ENCODE results near the gene STK11IP. TPM values are rescaled to one million over a fixed set of nuclear protein-coding genes. Genes with fewer than 3 reads are reported as not detected.
A peak's percentile ranks its signal among the peaks of the same experiment; 100 is the strongest.

STK11IP gene
- total RNA-seq, 1 experiment from 2014 or later = 13.9 TPM

DNA sequence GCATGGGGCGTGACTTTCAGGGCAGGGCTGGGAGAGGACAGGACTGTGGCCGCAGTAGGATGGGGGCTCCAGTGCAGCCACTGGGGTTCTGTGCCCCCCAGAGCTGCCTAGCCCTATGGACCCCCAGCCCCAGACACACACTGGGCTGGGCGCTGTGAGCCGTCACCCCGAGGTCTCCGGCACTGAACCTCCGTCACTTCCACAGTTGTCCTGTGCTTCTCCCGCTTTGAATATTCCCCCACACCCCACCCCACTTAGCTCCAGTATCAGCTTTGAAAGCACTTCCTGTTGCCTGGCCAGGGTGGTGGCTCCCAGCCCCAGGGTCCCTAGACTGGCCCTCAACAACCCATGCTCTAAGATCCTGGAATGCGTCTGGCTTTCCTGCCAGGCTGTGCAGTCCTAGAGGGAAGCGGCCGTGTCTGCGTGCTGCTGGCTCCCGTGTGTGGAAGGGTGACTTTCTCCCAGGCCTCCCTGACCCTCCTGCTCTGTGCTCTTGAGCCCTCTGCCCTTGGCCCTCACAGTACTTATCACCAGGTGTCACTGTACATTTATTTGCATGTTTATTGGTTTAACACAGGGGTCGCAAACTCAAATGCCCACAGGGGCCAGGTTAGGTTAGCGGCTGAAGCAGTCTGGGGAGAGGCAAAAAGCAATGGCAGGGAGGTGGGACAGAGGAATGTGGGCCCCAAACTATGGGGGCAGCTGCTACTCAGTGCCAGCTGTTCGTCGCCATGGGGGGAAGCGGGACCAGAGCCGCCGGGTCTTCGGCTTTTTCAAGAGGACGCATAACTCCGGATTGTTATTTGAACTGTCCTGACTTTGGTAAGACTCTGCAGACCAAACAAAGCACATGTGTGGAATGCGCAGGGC is 36.2 kb upstream of the STK11IP start:
- in situ Hi-C loops (cut with HindIII; ENCODE audit: low pct_unique_long_range_greater_than_20kb, low sequenced_read_pairs) = no loop called here
- no peak for DNase-seq (ENCODE audit: low read depth, low spot score)

DNA sequence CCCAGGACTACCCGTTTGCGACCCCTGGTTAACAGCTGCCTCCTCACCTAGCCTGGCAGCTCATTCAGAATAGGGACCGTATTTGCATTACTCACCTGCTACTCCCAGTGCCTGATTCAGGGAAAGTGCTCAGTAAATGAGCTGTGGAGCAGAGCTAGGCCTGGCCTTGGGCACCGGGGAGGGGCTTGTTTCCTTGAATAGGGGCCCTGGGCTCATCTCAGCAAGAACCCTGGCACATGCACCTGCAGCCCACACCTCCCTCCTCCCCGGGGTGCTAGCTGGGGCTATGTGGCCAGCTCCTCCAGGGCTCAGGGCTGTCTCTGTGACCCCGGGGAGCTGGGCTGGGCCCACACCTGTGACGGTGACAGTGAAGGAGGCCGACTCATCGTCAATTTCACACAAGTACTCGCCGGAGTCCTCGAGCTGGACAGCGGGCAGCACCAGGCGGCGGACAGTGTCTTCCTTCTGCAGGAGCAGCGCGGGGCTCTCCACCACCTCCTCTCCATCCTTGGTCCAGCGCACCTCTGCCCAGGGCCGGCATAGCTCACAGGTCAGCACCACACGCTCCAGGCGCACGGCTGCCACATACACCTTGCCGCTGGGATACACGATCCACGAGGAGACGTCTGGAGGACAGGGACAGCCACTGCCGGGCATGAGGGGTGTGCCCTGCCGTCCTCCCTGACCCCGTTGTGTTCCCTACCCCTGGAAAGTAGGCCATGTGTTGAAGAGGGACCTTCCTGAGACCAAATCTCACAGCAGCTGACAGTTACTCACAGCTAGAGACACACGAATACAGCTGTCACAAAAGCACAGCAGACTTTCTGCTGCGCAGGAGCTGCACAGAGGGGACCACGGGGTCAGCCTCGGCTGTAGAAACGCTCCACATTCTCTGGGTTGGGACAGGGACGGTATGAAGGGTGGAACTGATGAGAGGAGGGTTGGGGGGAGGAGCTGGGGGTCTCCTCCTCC is 35.3 kb upstream of the STK11IP start:
- no peak for DNase-seq (ENCODE audit: low read depth, low spot score)
- in situ Hi-C loops (cut with HindIII; ENCODE audit: low pct_unique_long_range_greater_than_20kb, low sequenced_read_pairs) = no loop called here

DNA sequence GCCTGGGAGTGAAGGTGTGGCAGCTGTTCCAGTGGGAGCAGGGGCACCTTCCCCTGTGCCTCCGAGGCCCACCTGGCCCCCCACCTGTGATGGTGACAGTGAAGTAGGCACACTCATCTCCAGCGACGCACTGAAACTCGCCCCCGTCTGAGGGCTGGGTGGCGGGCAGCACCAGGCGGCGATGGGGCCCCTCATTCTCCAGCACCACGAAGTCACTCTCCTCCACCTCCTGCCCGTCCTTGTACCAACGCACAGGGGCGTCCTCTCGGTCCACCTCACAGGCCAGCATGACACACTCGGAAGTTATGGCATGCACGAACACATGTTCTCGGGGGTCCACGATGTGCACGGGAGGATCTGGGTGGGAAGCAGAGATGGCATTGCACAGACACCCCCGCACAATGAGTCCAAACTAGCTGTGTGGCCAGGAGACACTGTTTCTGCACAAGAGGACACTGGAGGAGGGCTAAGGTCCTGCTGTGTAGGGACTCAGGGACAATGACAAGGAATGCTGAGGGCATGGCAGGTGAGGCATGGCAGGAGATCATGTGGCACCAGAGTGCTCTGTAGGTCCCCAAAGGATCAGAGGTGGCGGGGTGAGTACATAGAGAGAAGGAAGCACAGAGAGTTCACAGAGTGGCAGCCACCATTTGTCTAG is 34.3 kb upstream of the STK11IP start:
- in situ Hi-C loops (cut with HindIII; ENCODE audit: low pct_unique_long_range_greater_than_20kb, low sequenced_read_pairs) = no loop called here
- DNase-seq (ENCODE audit: low read depth, low spot score) = no peak

DNA sequence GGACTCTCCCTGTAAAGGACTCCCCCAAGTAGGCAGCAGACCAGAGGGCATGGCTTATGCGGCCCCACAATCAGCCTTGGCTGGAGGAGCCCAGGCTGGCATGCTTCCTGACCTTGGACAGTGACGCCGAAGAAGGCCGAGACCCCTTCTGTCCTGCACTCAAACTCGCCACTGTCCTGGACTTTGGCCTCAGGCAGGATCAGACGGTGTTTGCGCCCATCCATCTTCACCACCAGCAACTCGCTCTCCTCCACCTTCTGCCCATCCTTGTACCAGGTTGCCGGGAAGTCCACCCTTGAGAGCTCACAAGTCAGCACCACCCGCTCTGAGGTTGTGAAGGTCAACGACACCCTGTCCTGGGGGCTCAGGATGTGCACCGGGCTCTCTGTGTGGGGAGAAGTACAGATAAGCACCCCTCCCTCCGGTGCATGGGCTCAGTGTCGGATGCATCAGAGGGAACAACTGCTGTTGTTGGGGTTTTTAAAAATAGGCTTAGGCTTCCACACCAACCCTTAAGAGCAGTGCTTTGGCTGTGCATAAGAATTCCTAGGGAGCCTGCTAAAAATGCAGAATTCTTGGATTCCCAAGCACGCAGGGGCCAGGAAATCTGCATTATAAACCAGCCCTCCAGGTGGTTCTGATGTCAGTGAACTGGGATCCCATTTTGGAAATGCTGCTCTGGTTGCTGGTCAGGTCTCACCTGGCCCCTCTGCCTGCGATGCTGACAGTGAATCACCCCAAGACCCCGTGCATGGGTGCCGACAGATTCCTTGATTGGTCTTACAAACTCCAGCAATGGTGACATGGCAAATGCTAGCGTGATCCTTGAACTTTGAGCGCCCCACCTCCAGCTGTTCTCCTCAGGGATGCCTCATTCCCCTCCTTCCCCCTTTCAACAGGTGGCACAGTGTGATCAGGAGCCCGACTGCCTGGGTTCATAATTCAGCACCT is 32.3 kb upstream of the STK11IP start:
- in situ Hi-C loops (cut with HindIII; ENCODE audit: low pct_unique_long_range_greater_than_20kb, low sequenced_read_pairs) = no loop called here

DNA sequence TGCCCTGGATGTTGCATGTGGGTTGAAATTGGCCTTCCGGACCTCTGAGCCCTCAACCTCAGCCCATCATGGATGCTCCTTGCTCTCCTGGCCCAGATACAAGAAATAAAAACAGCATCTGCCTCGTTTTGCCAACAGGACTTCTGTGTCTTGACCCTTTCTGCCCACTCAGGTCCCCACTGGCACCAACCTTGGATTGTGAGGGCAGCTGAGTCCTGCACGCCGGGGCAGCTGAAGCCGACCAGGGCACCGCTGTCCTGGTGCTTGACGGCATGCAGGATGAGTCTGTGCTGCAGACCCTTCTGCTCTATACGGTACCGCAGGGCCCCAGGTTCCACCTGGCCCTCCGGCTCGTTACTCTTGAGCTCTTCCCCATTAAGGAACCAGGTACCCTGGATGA is 31.0 kb upstream of the STK11IP start:
- no peak for DNase-seq (ENCODE audit: low read depth, low spot score)
- in situ Hi-C loops (cut with HindIII; ENCODE audit: low pct_unique_long_range_greater_than_20kb, low sequenced_read_pairs) = no loop called here

More for the DNA sequence above, 32.3 kb upstream of the STK11IP start:
- no peak for DNase-seq (ENCODE audit: low read depth, low spot score)

DNA sequence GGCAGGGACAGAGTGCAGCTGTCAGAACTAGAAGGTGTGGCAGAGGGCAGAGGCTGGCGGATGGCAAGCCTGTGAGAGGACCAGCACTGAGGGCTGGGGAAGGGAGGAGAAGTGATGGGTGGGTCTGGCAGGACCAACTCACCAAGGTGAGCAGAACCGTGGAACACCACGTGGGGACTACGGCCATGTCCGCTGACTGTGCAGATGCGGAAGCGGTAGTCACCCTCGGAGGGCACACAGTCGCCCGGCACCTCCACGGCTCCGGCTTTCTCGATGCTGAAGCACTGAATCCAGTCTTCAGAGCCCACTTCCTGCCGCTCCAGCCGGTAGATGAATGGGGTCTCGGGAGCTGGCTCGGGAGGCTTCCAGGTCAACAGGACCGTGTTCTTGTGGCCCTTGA is 30.5 kb upstream of the STK11IP start:
- in situ Hi-C loops (cut with HindIII; ENCODE audit: low pct_unique_long_range_greater_than_20kb, low sequenced_read_pairs) = no loop called here
- no peak for DNase-seq (ENCODE audit: low read depth, low spot score)

DNA sequence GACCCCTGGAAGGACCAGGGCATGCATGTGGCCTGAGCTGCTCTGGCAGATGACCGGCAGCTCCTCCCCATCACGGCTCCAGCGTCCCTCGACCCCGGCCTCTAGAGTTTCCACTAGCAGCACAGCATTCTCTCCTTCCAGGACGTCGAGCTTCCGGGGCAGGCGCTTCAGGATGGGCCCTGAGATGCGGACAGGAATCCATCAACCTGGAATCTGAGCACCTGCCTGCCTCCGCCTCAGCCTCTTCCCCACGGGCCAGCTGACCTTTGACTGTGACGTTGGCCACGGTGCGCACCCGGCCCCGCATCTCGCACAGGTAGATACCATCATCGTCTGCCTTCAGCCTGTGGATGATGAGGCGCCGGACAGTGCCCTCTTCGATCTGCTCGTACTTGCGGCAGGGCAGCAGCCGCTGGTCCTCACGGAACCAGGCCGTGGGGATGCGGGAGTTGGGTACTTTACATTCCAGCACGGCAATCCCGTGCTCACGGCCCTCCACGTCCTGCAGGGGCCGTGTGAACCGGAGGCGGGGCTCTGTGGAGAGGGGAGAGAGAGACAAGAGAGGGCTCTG is 29.8 kb upstream of the STK11IP start:
- in situ Hi-C loops (cut with HindIII; ENCODE audit: low pct_unique_long_range_greater_than_20kb, low sequenced_read_pairs) = no loop called here
- DNase-seq (ENCODE audit: low read depth, low spot score) = no peak

DNA sequence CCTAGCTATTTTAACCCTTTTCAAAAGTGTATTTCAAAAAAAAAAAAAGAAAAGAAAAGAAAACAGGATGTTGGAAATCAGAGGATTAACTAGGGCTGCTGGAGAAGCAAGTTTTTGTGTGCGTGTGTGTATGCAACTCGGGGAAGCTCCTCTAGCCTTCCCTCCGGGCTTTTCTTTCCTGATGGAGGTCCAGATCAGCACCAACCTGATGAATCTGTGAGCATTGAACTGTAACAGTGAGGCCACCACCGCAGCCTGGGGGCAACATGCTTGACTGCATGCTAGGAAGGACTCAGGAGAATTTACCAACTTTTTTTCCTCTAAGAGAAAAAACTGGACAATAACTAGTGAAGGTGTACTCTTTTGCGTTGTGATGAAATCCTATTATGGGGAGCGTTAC is 28.6 kb upstream of the STK11IP start:
- no peak for DNase-seq (ENCODE audit: low read depth, low spot score)
- in situ Hi-C loops (cut with HindIII; ENCODE audit: low pct_unique_long_range_greater_than_20kb, low sequenced_read_pairs) = no loop called here

DNA sequence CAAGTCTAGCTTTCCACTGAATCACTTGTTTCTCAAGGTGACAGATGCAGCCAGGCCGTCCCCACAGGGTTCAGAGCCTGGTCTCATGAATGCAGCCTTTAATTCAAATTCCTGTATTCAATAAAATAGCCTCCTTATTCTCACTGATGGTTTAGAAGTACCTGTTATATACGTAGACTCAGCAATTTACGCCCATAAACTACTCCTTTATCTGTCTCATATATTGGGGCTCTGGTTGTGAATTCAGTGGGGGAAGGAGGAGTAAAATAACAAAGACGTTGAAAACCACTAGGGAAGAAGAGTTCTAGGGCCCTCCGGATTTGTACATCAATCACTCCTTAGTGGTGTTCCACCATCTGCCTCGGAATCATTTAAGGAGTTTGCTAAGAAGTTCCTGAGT is 28.0 kb upstream of the STK11IP start:
- in situ Hi-C loops (cut with HindIII; ENCODE audit: low pct_unique_long_range_greater_than_20kb, low sequenced_read_pairs) = no loop called here

DNA sequence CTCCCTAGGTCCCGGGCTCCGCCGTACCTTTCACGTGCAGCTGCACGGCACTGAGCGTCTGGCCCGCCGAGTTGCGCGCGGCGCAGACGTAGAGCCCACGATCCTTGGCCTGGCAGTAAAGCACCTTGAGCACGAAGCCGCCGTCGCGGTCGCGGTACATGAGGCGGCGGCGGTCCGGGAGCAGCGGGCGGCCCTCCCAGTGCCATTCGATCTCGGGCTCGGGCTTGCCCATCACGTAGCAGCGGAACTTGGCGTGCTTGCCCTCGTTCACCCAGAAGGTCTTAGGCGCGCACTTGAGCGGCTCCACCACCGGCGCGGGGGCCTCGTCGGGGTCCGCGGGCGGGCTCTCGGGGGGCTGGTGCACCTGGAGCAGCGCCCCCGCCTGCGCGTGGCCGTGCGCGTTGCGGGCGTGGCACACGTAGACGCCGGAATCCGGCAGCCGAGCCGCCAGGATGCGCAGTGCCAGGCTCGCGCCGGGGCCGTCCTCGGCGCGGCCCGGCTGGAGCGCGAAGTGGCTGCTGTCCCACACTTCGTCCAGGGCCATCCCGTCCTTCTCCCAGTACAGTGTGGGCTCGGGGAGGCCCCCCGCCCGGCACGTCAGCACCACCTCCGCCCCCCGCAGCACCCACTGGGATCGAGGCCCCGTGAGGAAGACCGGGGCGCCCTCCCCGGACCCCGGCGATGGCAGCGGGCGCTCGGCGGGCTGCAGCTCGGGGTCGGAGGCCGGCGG is 27.3 kb upstream of the STK11IP start:
- no peak for DNase-seq (ENCODE audit: low read depth, low spot score)
- in situ Hi-C loops (cut with HindIII; ENCODE audit: low pct_unique_long_range_greater_than_20kb, low sequenced_read_pairs) = no loop called here

More for the DNA sequence above, 28.0 kb upstream of the STK11IP start:
- DNase-seq (ENCODE audit: low read depth, low spot score) = no peak

DNA sequence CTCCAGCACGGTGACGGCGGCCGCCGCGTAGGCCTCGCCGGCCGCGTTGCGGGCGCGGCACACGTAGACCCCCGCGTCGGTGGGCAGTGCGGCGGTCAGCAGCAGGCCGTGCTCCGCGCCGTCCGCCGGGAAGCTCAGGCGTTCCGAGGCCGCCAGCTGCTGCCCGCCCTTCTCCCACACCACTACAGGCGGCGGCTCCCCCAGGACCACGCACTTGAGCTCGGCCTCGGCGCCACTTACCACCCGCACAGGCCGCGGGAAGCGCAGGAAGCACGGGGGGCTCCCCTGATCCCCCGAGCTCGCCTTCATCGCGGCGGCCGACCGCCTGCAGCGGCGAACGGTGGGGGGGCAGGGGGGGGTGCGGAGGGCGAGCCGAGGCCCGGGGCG is 26.7 kb upstream of the STK11IP start:
- in situ Hi-C loops (cut with HindIII; ENCODE audit: low pct_unique_long_range_greater_than_20kb, low sequenced_read_pairs) = no loop called here
- no peak for DNase-seq (ENCODE audit: low read depth, low spot score)

DNA sequence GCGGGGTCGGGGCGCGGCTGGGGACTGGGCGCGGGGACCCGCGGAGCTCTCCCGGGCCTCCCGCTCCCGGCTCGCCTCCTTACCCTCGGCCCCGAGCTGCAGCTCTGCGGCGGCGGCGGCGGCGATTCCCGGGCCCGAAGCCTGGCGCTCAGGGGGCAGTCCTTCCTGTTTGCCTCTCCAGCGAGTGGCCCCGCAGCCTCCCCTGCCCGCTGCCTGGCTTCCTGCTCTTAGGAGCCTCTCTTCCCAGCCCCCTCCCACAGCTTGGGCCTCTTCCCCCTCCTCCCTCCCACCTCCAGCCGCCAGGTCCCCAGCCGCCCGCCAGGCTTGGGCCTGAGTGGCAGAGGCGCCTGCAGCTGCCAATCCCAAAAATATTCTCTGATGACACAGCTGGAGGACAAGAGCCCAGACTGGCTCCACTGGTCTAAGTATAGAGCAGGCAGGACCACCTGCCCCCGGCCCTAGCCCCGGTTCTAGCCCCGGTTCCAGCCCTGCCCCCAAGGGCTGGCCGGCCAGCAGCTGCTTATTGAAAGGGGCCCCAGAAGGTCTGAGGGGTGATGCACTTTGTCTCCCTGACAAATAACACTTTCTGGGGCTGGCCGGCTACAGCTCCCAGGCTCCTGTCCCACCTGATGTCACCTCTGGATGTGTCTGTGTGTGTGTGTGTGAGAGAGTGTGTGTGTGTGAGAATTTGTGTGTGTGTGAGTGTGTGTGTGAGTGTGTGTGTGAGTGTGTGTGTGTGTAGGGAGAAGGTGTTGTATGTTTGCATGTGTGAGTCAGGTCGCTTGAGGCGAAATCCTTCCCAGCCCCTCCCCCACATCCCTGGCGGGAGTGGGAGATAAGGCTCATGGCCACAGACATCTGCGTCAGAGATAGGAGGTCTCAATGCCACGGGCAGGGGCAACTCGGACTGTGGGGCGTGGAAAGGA is 26.1 kb upstream of the STK11IP start, which contains the start of gene OBSL1:
Gene OBSL1 (minus strand): TSS at position 229 of the 926 bp plus-strand sequence. CDS start 307 bp downstream, outside the sequence.
- peak; percentile 57 for DNase-seq (ENCODE audit: low read depth, low spot score)
- in situ Hi-C loops (cut with HindIII; ENCODE audit: low pct_unique_long_range_greater_than_20kb, low sequenced_read_pairs) = no loop called here

DNA sequence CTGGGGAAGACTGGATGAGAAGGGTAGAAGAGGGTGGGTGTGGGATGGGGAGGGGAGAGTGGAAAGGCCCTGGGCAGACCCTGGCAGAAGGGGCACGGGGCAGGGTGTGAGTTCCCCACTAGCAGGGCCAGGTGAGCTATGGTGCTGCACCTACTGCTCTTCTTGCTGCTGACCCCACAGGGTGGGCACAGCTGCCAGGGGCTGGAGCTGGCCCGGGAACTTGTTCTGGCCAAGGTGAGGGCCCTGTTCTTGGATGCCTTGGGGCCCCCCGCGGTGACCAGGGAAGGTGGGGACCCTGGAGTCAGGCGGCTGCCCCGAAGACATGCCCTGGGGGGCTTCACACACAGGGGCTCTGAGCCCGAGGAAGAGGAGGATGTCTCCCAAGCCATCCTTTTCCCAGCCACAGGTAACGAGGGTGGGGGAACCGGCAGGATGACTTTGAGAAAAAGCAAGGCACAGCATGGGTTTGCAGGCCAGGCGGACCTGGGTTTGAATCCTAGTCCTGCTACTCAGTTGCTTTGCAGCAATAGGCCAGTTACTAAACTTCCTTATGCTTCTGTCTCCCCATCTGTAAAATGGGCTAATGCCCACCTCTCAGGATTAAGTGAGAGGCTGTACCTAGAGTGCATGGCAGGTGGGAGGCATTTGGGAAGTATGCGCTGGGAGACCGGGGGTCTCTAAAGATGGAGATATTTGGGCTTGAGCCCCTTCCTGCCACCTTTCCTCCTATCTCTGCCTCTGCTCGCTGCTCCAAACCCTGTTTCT is 25.2 kb upstream of the STK11IP start, which contains the start of gene INHA:
Gene INHA (plus strand): TSS at position 74 of the 765 bp plus-strand sequence. CDS start 65 bp downstream, at position 139.
- no peak for DNase-seq (ENCODE audit: low read depth, low spot score)
- in situ Hi-C loops (cut with HindIII; ENCODE audit: low pct_unique_long_range_greater_than_20kb, low sequenced_read_pairs) = no loop called here

DNA sequence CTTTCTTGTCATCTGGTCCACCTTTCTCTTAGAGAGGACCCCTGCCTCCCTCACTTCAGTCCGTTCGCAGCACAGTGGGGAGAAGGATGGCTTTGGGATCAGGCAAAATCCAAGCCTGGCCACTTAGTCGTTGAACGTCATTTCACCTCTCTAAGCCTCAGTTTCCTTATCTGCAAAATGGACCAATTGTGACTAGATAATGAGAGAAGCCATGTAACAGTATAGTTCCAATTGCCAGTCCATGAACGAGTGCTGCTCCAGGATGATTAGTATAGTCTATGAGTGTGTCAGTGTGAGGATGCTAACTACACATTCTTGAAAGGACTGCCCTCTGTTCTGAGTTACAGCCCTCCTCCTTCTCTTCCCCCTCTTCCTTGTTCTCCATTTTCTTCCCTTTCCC is 24.5 kb upstream of the STK11IP start:
- in situ Hi-C loops (cut with HindIII; ENCODE audit: low pct_unique_long_range_greater_than_20kb, low sequenced_read_pairs) = no loop called here
- no peak for DNase-seq (ENCODE audit: low read depth, low spot score)
